HFF-Myc (cell line): ENCODE data around the gene IGF2BP3.

Experiments
- DNase-seq: peaks from one replicate; pipeline ENCODE4 v3.0.0-alpha.2; 2011; ENCODE audit warnings: low read depth; ENCODE audit errors: extremely low read depth
- H3K4me3 ChIP-seq: replicated peaks from 2 replicates; pipeline ENCODE4 v1.5.1; 2011; ENCODE audit warnings: low read depth, mild to moderate bottlenecking, control low read depth, low read length
- TF ChIP-seq, protein P1 (sequence below): IDR thresholded peaks from 2 replicates; pipeline ENCODE4 v1.5.1; 2012; ENCODE audit warnings: mild to moderate bottlenecking, low read depth, low read length, control low read depth; ENCODE audit errors: missing control alignments

IGF2BP3 gene

GRCh38 chr7:23396222-23397015, 73.9 kb downstream of the IGF2BP3 start:
- TF ChIP-seq, protein P1, sequence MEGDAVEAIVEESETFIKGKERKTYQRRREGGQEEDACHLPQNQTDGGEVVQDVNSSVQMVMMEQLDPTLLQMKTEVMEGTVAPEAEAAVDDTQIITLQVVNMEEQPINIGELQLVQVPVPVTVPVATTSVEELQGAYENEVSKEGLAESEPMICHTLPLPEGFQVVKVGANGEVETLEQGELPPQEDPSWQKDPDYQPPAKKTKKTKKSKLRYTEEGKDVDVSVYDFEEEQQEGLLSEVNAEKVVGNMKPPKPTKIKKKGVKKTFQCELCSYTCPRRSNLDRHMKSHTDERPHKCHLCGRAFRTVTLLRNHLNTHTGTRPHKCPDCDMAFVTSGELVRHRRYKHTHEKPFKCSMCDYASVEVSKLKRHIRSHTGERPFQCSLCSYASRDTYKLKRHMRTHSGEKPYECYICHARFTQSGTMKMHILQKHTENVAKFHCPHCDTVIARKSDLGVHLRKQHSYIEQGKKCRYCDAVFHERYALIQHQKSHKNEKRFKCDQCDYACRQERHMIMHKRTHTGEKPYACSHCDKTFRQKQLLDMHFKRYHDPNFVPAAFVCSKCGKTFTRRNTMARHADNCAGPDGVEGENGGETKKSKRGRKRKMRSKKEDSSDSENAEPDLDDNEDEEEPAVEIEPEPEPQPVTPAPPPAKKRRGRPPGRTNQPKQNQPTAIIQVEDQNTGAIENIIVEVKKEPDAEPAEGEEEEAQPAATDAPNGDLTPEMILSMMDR = no peak
- DNase-seq = no peak
- no peak overlapping the region for H3K4me3 ChIP-seq

DNA sequence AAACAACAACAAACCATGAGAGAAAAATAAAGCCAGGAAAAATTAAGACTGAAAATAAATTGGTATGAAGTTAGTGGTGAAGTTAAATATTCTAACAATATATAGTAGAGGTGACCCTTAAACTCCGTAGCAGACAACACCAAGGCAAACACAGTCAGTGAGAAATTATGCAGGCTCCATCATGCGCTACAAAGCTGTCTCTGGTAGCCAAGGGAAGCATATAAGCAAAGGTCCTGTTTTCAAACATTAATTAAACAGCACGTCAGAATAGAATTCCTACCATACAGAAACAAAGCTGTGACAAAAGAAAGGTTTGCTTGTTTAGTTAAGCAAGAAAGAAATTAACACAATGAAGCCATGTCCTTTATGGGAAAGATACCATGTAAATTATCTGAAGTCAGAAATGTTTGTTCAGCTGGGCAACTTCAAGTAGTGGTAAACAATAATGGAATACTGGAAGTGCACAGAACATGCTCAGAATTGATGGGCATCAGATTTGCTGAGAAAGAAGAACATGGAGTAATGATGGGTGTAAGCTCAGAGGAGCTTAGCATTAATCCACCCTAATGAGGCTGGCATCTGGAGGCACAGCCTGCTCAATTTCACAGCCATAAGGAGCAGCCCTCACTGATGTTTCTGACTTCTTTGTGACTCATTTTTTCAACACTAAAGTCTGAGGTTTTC, 75.7 kb downstream of the IGF2BP3 start:
- TF ChIP-seq, protein P1 = no peak
- no peak for DNase-seq
- no peak overlapping the region for H3K4me3 ChIP-seq

DNA sequence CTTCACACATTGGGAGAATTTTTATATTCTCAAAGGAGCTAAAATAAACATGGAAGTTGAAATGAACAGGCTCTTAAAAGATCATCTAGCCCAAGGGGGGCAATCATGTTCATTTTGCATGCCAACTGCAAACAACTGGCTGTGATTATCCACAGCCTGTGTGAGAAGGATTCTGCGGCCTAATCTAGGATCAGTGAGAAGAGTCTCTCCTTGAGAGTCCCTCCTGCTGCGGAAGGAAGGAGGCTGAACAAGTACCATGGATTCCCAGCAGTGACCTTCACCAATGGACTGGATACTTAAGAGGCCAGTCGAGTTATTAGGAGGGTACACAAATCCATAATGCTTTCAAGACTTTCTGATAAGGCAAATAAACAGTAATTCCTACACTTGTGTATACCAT, 76.7 kb downstream of the IGF2BP3 start:
- no peak for DNase-seq
- no peak overlapping the region for H3K4me3 ChIP-seq
- TF ChIP-seq, protein P1 = no peak

GRCh38 chr7:23389701-23390100, 80.6 kb downstream of the IGF2BP3 start:
- TF ChIP-seq, protein P1 = no peak
- no peak for DNase-seq
- no peak overlapping the region for H3K4me3 ChIP-seq

DNA sequence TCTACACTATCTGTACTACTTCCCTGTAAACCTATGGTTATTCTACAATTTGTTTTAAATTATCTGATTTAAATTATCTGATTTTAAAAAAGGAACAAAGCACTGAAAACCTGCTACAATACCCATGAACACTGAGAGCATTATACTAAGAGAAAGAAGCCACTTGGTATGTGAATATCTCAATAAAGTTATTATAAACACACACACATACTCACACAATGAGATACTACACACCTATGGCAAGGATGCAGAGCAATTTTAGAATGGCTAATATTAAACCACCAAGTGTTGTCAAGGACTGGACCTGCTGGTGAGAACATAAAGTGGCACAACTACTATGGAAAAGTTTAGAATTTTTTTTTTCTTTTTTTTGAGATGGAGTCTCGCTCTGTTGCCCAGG, 82.7 kb downstream of the IGF2BP3 start:
- TF ChIP-seq, protein P1 = no peak

DNA sequence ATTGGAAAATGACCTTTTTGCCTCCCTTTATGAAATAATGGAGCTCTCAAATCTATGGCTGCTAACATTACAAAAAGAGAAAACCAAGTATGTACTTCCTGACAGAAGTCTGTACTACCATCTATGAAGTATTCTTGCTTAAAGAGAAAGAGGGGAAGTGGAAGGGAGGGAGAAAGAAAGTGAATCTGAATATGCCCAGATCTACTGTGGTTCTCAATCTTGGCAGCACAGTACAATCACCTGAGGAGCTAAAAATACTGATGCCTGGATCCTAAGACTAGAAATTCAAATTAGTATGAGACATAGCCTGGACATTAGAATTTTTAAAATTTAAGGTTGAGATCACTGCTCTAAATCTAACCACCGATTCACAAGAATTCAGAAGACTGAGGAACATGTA, 85.2 kb downstream of the IGF2BP3 start:
- no peak for DNase-seq
- H3K4me3 ChIP-seq = no peak overlapping the region
- TF ChIP-seq, protein P1 = no peak

More for the DNA sequence above, 82.7 kb downstream of the IGF2BP3 start:
- no peak for DNase-seq
- no peak overlapping the region for H3K4me3 ChIP-seq
